A172 (cell line): ENCODE measurements around the gene ACHE. TPM values are rescaled to one million over a fixed set of nuclear protein-coding genes. Genes with fewer than 3 reads are reported as not detected.
"Not testable (repeated sequence)": the region's sequence is repeated elsewhere in the genome, so short reads cannot be mapped to it uniquely, and the experiment has no call there.

ENCODE experiments used
- DNase-seq: peaks from one replicate; pipeline ENCODE4 v3.0.0-alpha.2; 2015; ENCODE audit warnings: low spot score
- total RNA-seq: library from RNA; depleted of rRNA; stranded (reverse); fragments of >200 nt; shearing (Covaris generic); gene quantifications from 2 replicates; pipeline ENCODE4 v1.2.3, GENCODE V29; 2014; rRNA removed

ACHE gene
- total RNA-seq: 1.5 and 2.8 TPM in 2 replicates

- no peak for DNase-seq
These were observed at the start of gene ACHE for GRCh38 chr7:100895701-100895955. TSS of gene ACHE (minus strand) at chr7:100895888. CDS start at chr7:100894232, 1,656 bp downstream.

- no peak for DNase-seq
These were observed 48.5 kb upstream of the ACHE start for GRCh38 chr7:100944138-100944537.

GRCh38 chr7:100943693-100944092, 48.0 kb upstream of the ACHE start:
- no peak for DNase-seq

- DNase-seq: peak; percentile 37
These were observed 46.5 kb upstream of the ACHE start for GRCh38 chr7:100942045-100942774.

GRCh38 chr7:100936167-100936566, 40.5 kb upstream of the ACHE start:
- DNase-seq: not testable (repeated sequence)

- DNase-seq: not testable (repeated sequence)
These were observed 39.7 kb upstream of the ACHE start for GRCh38 chr7:100935381-100935780.

- no peak for DNase-seq
These were observed 38.0 kb upstream of the ACHE start for GRCh38 chr7:100933734-100934133.

GRCh38 chr7:100929808-100930174, 34.1 kb upstream of the ACHE start:
- DNase-seq: no peak

- not testable (repeated sequence) for DNase-seq
These were observed 27.9 kb upstream of the ACHE start for GRCh38 chr7:100923616-100924015.

GRCh38 chr7:100921039-100921438, 25.4 kb upstream of the ACHE start:
- DNase-seq: no peak

GRCh38 chr7:100919779-100920437, 24.2 kb upstream of the ACHE start:
- not testable (repeated sequence) for DNase-seq

- DNase-seq: not testable (repeated sequence)
These were observed 23.6 kb upstream of the ACHE start for GRCh38 chr7:100919335-100919734.

GRCh38 chr7:100914879-100915447, 19.3 kb upstream of the ACHE start:
- DNase-seq: peak; percentile 81

- DNase-seq: no peak
These were observed 18.7 kb upstream of the ACHE start for GRCh38 chr7:100914208-100914878.

- DNase-seq: no peak
These were observed 15.8 kb upstream of the ACHE start for GRCh38 chr7:100911484-100911883.

- not testable (repeated sequence) for DNase-seq
These were observed 14.8 kb upstream of the ACHE start for GRCh38 chr7:100910443-100910842.

- no peak for DNase-seq
These were observed 12.8 kb upstream of the ACHE start for GRCh38 chr7:100908512-100908911.

- DNase-seq: no peak
These were observed 7.0 kb upstream of the ACHE start for GRCh38 chr7:100902638-100903037.

- DNase-seq: no peak
These were observed 6.2 kb upstream of the ACHE start for GRCh38 chr7:100901921-100902332.

- DNase-seq: no peak
These were observed 5.3 kb upstream of the ACHE start for GRCh38 chr7:100900978-100901377.

- DNase-seq: no peak
These were observed 3.7 kb upstream of the ACHE start for GRCh38 chr7:100899432-100899831.

- DNase-seq: no peak
These were observed 2.2 kb upstream of the ACHE start for GRCh38 chr7:100897772-100898454.
